Lower leg skin (tissue), 4 donors: ENCODE measurements around the gene ZNF248. TPM values are rescaled to one million over a fixed set of nuclear protein-coding genes. Genes with fewer than 3 reads are reported as not detected.

Experiments
- DNase-seq, 2 donors: peaks; one replicate each; pipeline ENCODE4 v3.0.0-alpha.2; 2019; ENCODE audit warnings: low spot score in 2 of 2
- H3K4me3 ChIP-seq: fragments of 200-600 bp; sonication (generic); 2 replicates; pipeline ENCODE4 v1.5.1; 2017; ENCODE audit warnings: mild to moderate bottlenecking, low read depth; ENCODE audit not compliant: poor library complexity, severe bottlenecking
- POLR2A ChIP-seq, 2 donors: fragments of 450-650 bp; IDR thresholded peaks; one replicate each; pipeline ENCODE4 v1.6.1; 2016 to 2017; ENCODE audit warnings: antibody characterized with exemption in 2 of 2, mild to moderate bottlenecking in 1 of 2, moderate library complexity in 1 of 2
- WGBS, 2 donors: methylation state at CpG; one replicate each; pipeline ENCODE4 v1.1.5; 2018; 5-methylcytosine and 5-hydroxymethylcytosine counted together
- intact Hi-C: fragments of 100-400 bp; cut with DNase I; formaldehyde crosslinking; loops from one replicate; pipeline ENCODE4 v1.15.0; 2023; ENCODE audit warnings: low total_unique reads
- total RNA-seq, 4 donors: library from RNA; depleted of rRNA; stranded (reverse); fragments of >200 nt; gene quantifications; one replicate each; pipeline ENCODE4 v1.1.0, GENCODE V29; 2016
- TF ChIP-seq, protein P1 (sequence below), 3 donors: fragments of 450-650 bp; IDR thresholded peaks; one replicate each; pipeline ENCODE4 v1.5.1; 2016; ENCODE audit warnings: antibody characterized with exemption in 3 of 3, mild to moderate bottlenecking in 3 of 3, moderate library complexity in 2 of 3

ZNF248 gene
- total RNA-seq, 4 donors from 2014 or later, result 7.1 to 10.2 (median 8.2) TPM

GRCh38 chr10:37794305-37794976 is 63.0 kb downstream of the ZNF248 start:
- TF ChIP-seq, protein P1, sequence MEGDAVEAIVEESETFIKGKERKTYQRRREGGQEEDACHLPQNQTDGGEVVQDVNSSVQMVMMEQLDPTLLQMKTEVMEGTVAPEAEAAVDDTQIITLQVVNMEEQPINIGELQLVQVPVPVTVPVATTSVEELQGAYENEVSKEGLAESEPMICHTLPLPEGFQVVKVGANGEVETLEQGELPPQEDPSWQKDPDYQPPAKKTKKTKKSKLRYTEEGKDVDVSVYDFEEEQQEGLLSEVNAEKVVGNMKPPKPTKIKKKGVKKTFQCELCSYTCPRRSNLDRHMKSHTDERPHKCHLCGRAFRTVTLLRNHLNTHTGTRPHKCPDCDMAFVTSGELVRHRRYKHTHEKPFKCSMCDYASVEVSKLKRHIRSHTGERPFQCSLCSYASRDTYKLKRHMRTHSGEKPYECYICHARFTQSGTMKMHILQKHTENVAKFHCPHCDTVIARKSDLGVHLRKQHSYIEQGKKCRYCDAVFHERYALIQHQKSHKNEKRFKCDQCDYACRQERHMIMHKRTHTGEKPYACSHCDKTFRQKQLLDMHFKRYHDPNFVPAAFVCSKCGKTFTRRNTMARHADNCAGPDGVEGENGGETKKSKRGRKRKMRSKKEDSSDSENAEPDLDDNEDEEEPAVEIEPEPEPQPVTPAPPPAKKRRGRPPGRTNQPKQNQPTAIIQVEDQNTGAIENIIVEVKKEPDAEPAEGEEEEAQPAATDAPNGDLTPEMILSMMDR (IDR thresholded peaks at IDR 0.05), result no peak
- TF ChIP-seq POLR2A (IDR thresholded peaks at IDR 0.05), result no peak
- DNase-seq, result no peak
- 84 to 94% methylated on average over 2 of the region's 2 CpGs for WGBS, 2 donors
- intact Hi-C loops, result no loop called here
- H3K4me3 ChIP-seq, result no peak overlapping the region

GRCh38 chr10:37789590-37789989 is 67.8 kb downstream of the ZNF248 start:
- H3K4me3 ChIP-seq, result no peak overlapping the region
- no peak for TF ChIP-seq POLR2A (IDR thresholded peaks at IDR 0.05)
- DNase-seq, result no peak
- WGBS, 2 donors, result 80 to 90% methylated on average over 2 of the region's 2 CpGs
- intact Hi-C loops, result no loop called here

DNA sequence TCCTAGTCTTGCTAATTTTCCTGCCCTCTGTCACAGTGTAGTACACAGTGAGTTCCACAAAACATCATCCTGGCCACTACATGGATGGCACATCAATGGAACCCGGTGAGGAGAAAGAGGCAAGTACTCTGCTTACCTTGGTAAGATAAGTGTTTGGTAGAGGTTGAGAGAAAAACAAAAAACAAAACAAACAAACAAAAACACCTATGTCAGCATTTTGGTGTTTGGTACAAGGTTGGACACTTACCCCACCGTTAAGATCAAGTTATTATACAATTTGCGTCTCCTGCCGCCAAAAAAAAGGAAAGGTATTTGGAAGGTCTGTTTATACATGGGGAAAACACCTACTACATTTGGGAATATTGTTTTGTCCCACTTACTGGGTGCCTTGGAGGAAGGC is 72.7 kb downstream of the ZNF248 start:
- WGBS, 2 donors, result 83 to 94% methylated on average over 4 of the region's 4 CpGs
- DNase-seq, result no peak
- TF ChIP-seq, protein P1 (IDR thresholded peaks at IDR 0.05), result no peak
- TF ChIP-seq POLR2A (IDR thresholded peaks at IDR 0.05), result no peak
- no peak overlapping the region for H3K4me3 ChIP-seq
- intact Hi-C loops, result no loop called here

GRCh38 chr10:37780536-37780935 is 76.9 kb downstream of the ZNF248 start:
- no peak for TF ChIP-seq POLR2A (IDR thresholded peaks at IDR 0.05)
- TF ChIP-seq, protein P1 (IDR thresholded peaks at IDR 0.05), result no peak
- no peak for DNase-seq
- no peak overlapping the region for H3K4me3 ChIP-seq
- WGBS, 2 donors, result 66 to 72% methylated on average over 32 of the region's 32 CpGs
- intact Hi-C loops, result no loop called here

DNA sequence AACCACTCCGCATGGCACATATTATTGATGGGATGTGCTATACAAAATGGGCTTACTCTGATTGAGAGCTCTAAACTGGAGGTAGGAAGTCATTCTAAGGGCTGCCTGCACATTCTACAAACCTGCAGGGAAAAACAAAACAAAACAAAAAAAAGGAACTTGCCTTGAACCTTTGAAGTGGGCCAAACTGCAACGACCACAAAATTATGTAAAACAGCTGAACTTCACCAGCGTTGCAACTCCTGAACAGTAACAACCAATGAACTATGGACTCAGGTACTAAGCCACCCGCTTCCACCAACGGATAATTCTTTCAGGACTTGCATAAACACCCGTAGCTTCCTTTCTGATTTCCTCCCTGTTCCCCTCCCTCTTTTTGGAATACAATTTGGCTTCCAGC is 80.4 kb downstream of the ZNF248 start:
- H3K4me3 ChIP-seq, result no peak overlapping the region
- no peak for DNase-seq
- intact Hi-C loops, result no loop called here
- 88% methylated on average over 6 of the region's 6 CpGs for WGBS, 2 donors
- TF ChIP-seq, protein P1 (IDR thresholded peaks at IDR 0.05), result no peak
- TF ChIP-seq POLR2A (IDR thresholded peaks at IDR 0.05), result no peak

DNA sequence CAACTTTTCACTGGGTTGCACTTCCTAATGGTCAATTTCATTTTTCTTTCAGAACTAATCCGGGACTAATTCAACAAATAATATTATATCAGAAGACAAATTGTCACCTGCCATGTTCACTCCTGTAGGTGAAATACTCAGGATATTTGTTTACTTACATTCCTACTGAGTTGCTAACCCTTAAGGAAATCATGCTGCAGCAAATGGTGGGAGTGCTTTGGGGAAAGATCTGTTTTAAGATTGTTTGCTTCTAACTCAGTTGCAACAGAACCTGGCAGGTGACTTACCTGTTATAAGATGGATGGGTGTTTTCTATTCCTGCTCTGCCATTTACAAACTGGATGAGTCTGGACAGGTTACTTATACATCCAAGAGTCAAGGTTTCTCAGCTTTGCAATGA is 81.8 kb downstream of the ZNF248 start:
- no peak for DNase-seq
- intact Hi-C loops, result no loop called here
- no peak overlapping the region for H3K4me3 ChIP-seq
- 93 to 95% methylated on average over 1 of the region's 1 CpG for WGBS, 2 donors
- TF ChIP-seq, protein P1 (IDR thresholded peaks at IDR 0.05), result no peak
- TF ChIP-seq POLR2A (IDR thresholded peaks at IDR 0.05), result no peak
